LHCN-M2 (cell line): ENCODE results near the gene SBNO2. TPM values are rescaled to one million over a fixed set of nuclear protein-coding genes. Genes with fewer than 3 reads are reported as not detected.

Experiments
- DNase-seq: peaks from one replicate; pipeline ENCODE4 v3.0.0-alpha.2; 2012; ENCODE audit warnings: low read depth
- total RNA-seq: library from RNA; depleted of rRNA; stranded (reverse); fragments of >200 nt; gene quantifications from 2 replicates; pipeline ENCODE4 v1.2.3, GENCODE V29; 2014

Gene SBNO2
- total RNA-seq, 1 experiment from 2014 or later = 33.9 TPM

GRCh38 chr19:1073956-1074517, 100.0 kb downstream of the SBNO2 start:
- DNase-seq = no peak

GRCh38 chr19:1073063-1073955, 100.8 kb downstream of the SBNO2 start:
- DNase-seq = no peak

DNA sequence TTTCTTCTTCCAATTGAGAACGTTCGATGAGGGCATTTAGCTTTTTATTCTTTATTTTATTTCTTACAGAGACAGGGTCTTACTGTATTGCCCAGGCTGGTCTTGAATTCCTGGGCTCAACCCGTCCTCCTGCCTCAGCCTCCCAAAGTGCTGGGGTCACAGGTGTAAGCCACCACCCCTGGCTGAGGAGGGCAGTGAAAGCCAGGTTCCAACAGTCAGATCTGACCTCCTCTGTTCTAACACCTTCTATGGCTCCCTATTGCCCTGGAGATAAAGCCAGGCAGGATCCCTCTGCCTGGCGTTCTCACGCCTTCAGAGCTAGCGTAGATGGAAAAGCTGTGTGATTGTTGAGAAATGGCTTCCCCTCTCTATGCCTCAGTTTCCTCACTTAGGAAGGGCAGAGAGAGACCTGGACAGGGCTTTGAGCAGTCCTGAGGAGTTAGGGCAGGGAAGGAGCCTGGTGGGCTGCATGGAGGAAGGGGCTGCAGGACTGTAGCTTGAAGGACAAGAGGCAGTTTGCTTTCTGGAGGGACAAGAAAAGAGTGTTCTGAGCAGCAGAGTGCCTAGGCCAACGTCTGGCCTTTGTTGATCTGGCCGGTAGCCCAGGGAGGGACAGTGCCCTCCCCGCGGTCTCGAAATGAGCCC, 101.6 kb downstream of the SBNO2 start:
- DNase-seq = no peak

- DNase-seq = no peak
Observed at GRCh38 chr19:1070931-1071791, 102.9 kb downstream of the SBNO2 start.

DNA sequence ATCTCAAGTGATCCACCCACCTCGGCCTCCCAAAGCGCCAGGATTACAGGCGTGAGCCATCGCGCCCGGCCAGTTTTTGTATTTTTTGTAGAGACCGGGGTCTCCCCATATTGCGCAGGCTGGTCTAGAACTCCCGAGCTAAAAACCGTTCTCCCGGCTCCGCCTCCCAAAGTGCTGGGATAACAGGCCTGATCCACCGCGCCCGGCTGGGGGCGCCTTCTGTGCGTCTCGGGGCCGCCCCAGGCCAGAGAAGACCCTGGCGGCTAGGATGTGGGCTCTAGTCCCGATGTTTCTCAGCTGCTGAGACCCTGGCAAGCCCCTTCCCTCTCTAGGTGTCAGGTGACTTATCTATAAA, 103.5 kb downstream of the SBNO2 start:
- DNase-seq = no peak

GRCh38 chr19:1069009-1069779, 104.9 kb downstream of the SBNO2 start:
- DNase-seq = no peak

DNA sequence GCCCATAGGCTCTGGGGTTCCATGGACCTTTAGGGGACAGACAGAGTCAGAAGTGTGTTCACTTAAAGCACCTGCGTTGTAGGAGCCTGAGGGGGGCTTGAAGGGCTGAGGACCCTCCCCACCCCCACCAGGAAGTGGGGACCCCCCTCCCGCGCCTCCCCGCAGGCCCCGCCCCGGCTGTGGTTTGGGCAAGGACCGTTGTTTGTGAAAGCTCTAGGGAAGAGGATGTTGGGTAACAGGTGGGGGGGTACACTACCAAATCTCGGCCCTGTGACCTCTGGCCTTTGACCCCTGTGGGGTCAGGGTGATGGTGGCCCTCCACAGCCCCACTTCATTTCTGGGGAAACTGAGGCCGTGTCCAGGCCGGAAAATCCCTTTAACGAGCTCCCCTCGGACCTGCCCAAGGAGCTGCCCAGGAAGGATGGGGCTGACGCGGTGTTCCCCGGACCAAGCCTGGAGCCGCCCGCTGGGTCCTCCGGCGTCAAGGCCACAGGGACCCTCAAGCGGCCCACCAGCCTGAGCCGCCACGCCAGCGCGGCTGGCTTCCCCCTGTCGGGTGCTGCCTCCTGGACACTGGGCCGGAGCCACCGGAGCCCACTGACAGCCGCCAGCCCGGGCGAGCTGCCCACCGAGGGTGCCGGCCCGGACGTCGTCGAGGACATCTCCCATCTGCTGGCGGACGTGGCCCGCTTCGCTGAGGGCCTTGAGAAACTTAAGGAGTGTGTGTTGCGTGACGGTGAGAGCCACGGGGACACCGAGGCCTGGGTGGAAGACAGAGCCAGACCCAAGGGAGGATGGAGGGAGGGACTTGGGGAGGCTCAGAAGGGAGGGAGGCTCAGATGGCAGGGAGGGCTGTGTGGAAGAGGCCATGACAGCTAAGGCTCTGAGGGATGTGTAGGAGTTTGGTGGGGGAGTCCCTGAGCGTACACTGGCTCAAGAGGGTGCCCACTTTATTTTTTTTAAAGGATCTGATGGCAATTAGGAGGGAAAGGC, 105.8 kb downstream of the SBNO2 start:
- DNase-seq = no peak

GRCh38 chr19:1067341-1067957, 106.6 kb downstream of the SBNO2 start:
- DNase-seq = no peak

- no peak for DNase-seq
Observed at GRCh38 chr19:1066748-1067340, 107.2 kb downstream of the SBNO2 start, which contains the start of gene ARHGAP45. Gene ARHGAP45 (plus strand): TSS chr19:1067167. CDS start chr19:1067406, 239 bp downstream.

DNA sequence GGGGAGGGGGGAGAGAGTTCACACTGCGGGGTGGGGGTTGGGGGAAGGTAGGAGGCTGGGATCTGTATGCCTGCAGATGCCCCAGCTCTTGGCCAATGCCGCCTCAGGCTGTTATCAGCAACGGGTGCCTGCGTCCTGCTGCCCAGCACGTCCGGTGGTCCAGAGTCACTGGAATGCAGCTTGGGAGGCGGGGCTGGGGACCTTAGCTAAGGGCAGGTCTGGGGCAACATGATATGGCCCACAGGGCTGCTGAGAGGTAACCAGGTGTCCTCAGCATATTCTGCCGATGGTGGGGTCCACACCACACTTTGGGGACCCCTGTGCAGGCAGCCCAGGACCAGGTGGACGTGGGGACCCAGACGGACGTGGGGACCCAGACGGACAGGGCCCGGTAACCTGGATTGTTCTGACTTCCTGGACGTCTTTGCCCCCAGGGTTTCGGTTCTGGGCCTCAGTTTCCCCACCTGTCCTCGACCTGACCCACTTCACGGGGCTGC, 107.8 kb downstream of the SBNO2 start:
- DNase-seq = no peak

- no peak for DNase-seq
Observed at GRCh38 chr19:1065606-1066109, 108.4 kb downstream of the SBNO2 start.

DNA sequence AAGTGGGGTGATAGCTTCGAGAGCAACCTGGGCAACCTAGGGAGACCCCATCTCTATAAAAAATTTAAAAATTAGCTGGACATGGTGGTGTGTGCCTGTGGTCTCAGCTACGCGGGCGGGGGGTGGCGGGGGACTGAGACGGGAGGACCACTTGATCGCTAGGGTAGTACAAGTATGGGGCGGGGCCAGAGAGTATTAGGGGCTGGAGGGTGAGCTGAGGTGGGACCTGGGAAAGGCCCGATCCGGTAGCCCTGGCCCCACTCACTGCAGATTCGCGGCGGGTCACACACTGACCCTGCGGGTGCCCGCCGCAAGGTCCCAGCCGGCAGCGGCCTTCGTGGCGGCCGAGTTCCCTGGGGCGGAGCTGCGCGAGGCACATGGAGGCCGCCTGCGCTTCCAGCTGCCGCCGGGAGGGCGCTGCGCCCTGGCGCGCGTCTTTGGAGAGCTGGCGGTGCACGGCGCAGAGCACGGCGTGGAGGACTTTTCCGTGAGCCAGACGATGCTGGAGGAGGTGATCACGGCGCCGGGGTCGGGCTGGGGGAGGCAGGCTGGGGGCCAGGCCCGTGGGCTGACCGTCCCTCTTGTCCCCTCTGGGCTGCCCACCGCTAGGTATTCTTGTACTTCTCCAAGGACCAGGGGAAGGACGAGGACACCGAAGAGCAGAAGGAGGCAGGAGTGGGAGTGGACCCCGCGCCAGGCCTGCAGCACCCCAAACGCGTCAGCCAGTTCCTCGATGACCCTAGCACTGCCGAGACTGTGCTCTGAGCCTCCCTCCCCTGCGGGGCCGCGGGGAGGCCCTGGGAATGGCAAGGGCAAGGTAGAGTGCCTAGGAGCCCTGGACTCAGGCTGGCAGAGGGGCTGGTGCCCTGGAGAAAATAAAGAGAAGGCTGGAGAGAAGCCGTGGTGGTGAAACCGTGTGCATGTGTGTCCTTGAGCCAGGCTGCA, 109.1 kb downstream of the SBNO2 start:
- DNase-seq = no peak

- no peak for DNase-seq
Observed at GRCh38 chr19:1063909-1064660, 110.0 kb downstream of the SBNO2 start.

GRCh38 chr19:1063030-1063908, 110.8 kb downstream of the SBNO2 start:
- no peak for DNase-seq

DNA sequence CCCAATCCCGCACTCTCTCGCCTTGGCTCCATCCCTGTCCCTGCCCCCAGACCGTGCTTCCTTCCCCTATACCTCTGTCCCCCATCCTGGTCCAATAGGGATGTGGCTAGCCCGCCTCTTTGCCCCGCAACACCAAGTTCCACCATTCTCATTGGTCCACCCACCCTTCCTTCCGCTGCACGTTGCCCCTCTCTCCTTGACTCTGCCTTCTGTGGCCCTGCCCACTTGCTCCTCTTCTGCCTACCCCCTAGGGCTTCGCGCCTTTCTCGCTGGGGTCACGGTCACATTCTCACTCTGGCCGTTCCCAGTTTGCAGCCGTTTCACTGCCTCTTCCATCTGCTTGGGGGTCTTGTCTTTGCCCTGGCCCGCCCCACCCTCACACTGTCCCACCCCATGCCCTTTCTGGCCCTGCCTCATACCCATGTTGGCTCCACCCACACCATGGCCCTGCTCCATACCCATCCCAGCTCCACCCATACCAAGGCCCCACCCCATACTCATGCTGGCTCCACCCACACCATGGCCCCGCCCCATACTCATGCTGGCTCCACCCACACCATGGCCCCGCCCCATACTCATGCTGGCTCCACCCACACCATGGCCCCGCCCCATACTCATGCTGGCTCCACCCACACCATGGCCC, 111.6 kb downstream of the SBNO2 start:
- no peak for DNase-seq
